HG02678 (cell line): ENCODE data around the gene TMEM245.
"Not testable (repeated sequence)": the region's sequence is repeated elsewhere in the genome, so short reads cannot be mapped to it uniquely, and the experiment has no call there.

Source experiments
- ATAC-seq: cut with Tn5 transposase; IDR thresholded peaks from one replicate; pipeline ENCODE4 v1.9.1; 2021; ENCODE audit warnings: mild to moderate bottlenecking, moderate library complexity; ENCODE audit not compliant: unreplicated experiment

Gene TMEM245

DNA sequence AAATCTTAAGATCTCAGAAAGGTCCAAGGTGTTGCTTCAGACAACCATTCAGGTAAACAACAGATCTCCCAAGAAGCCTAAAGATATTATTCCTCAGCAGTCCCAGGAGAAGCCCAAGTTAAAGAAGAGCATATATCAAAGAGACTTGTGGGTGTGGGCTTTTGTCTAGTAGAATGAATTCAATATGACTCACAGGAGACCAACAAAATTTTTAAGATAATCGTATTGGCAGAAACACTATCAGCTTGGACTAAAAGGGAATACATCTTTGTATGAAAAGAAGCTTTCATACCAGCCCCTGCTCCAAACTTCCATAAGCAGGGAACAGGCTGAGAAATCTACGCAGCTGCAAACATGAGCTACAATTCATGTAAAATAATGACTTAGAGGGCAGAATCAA lies 116.6 kb downstream of the TMEM245 start:
- ATAC-seq = no peak

DNA sequence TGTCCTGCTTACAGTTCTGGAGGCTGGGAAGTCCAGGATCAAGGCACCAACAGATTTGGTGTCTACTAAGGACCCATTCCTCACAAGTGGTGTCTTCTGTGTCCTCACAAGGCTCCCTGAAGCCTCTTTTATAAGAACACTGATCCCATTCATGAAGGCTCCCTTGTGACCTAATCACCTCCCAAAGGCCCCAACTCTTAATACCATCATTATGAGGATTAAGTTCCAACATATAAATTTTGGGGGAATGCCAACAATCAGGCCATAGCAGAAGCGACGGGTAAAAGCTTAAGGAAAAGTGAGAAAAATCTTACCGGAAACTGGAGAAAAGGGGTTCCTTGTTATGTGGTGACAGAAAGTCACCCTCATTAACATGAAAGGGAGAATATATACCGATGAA lies 117.6 kb downstream of the TMEM245 start:
- no peak for ATAC-seq

DNA sequence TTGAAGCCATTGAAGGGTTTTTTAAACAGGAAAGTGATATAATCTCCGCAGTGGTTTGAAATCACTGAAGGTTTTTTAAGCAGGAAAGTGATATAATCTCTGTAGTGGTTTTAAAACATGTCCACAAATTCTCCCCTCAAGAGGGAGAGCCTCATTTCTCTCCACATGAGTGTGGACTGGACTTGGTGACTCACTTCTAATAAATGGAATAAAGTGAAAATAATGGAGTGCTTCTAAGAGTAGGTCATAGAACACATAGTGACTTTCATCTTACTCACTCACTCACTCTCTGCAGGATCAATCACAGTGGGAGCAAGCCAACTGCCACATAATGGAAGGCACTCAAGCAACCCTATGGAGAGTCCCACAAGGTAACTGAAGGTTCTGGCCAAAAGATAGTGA lies 118.5 kb downstream of the TMEM245 start:
- ATAC-seq = no peak

DNA sequence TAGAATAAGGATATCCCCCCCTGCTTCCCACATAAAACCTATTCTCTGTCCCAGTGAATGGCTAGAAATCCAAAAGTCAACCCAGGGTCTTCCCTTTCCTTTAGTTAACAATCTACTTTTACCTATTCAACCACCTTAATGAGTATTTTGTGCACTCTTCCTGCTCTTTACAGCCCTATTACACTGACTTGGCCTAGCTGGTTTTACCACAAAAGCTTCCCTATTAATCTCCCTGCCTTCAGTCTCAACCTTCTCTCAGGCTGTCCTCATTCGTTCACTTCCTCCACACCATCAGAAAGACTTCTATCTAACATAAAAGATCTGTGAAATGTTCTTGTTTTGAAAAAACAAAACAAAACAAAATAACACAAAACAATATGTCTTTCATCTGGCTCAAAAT lies 122.6 kb downstream of the TMEM245 start:
- ATAC-seq = no peak

DNA sequence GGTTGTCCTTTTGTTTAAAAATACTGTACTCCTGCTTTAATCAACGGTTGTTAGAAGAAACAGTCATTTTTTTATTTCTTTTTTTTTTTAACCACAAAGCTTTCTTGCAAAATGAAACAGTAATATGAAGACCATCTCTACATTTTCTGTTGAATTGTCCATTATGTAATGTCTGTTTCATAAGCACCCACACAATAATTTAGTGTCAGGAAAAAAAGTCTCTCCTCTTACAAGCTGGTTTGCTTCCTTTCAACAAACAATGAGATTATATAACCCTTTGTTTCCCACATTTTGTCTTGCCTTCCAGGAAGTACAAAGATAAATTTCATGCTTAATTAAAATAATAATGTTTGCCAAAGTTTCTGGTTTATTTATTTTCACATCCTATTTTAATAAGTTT lies 123.1 kb downstream of the TMEM245 start:
- no peak for ATAC-seq

DNA sequence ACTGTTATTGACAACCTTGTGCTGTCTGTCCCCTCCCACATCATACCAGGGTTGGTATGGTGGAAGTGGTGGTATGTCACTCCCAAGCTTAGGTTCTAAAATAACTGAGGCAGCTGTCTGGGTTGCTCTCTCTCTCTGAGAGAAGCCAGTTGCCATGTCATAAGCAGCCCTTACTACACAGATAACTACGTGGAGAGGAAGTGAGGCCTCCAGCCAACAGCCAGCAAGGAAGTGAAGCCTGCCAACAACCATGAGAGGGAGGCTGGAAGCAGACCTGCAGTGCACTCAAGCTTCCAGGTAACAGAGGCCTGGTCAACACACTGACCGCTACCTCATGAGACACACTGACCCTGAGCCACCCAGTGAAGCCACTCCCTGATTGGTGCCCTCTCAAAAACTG lies 125.1 kb downstream of the TMEM245 start:
- ATAC-seq = peak; percentile 80

DNA sequence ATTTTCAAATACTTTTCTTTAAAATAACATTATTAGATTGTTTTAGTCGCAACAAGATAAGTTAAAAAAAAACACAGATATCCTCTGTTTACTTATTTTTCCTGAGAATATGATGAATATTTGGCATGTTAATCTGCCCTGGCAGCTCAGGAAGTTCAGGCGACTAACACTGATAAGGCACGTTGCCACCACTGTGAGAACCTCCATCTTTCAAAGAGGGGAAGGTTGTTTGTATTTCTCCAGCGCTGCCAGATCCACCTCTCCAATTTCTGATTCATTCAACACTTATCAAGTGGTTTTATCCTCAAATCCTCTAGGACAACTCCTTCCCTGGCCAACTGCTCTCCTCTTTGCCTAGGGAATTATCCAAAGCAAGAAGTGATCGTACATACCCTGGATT lies 128.3 kb downstream of the TMEM245 start:
- no peak for ATAC-seq

DNA sequence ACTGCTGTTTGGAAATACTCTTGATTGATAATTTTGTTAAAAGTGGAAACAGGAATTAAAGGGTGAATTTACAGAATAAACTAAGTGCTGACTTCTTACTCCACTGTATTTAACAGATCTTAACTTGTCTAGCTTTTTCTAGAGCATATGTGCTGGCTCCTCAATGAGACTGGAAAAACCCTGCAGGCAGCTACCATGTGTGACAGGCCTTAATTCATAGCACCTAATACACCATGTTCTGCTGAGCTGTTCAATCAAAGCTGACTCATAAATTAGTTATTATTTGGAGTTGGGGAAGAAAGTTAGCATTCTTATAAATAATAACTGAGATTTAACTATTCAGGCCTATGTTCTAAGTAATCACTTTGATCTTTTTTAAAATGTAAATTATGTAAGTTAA lies 135.9 kb downstream of the TMEM245 start:
- ATAC-seq = no peak

DNA sequence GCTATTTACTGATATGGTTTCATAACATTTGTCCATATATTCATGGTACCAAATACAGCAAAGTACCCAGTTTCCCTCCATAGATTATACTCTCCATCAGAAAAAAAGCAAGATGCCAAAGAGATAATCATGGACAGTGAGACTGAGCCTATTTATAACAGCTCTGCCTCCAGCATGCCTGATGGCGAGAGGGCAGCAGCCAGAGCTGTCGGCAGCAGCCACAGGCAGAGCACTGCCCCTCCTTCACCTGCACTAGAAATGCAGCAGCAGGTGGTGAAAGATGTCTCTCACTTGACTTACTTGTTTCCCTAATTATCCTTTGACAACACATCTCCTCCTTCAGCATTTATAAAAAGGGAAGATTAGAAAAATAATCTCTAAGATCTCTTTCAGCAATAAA lies 138.9 kb downstream of the TMEM245 start:
- no peak for ATAC-seq

DNA sequence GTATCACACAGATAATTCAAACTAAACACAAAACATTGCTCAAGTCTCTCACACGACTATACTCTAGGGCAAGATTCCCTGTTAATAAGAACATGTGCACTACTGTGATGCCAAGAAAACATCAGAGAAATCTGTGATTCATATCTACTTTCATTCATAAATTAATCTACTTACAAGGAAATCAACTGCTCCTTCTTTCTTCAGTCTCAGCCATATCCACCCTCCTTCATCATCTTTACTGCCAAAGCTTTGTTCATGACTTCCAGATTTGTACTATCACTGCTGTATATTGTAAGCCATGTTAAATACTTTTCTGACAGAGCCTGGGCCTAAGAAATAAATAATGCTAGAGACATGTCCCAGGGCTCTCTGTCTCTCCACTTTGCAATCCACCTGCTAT lies 141.5 kb downstream of the TMEM245 start:
- ATAC-seq = no peak

DNA sequence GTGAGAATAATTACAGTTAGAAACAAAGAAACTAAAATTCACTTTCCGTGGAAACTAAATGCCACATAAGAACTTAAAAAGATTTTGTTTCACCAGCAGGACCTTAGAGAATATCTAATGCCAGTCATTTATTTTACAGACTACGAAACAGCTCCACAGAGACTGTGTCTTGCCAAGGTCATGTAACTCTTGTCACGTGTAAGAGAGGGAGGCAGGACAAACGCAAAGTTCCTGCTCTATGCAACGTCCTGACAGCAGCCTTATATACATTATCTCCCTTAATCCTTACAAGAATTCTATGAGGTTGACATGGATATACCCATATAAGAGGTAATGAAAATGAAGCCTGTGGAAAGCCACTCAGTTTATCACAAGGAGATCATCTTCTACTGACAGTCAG lies 145.9 kb downstream of the TMEM245 start:
- ATAC-seq = no peak

DNA sequence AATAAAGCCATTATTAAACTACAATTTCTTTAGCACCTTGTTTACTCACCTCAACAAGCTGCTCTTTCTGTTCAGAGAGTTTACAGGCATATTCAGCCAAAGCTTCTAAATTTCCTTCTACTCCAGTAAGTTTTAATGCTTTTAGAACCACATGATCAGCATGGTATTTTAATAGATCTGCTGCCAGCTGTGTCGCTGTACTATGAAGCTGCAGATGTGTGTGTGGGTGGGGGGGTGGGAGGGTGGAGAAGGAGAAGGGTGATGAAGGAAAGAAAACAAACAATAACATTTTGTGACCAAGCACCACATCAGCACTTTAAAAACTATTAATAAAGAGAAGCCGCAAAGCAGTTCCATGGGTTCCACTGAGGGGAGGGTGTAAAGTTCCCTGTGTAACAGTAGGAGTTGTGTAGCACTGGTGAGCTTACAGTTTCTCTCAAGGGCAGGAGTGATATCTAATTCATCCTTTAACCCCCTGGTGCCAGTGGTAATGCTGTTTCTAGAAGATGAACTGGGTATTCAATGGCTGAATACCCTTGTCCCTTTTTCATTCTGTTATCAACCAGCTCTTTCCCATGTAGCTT lies 147.0 kb downstream of the TMEM245 start:
- no peak for ATAC-seq

DNA sequence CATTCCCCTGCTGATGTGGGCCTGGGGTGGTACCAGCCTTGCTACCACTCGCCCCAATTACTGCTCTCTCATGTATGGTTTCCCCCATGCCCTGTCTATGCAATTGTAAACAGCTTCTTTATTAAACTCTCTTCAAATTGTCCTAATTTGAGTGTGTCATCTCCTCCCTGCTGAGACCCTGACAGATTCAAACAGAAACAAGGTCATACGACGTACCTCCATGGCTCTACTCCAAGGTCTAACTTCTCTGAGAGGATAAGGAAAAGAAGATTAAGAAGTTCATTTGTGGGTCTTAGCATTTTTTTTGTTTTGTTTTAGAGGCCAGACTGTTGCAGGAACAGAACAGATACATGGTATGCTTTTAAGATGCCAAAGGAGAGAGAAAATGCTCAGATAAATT lies 147.6 kb downstream of the TMEM245 start:
- ATAC-seq = no peak

DNA sequence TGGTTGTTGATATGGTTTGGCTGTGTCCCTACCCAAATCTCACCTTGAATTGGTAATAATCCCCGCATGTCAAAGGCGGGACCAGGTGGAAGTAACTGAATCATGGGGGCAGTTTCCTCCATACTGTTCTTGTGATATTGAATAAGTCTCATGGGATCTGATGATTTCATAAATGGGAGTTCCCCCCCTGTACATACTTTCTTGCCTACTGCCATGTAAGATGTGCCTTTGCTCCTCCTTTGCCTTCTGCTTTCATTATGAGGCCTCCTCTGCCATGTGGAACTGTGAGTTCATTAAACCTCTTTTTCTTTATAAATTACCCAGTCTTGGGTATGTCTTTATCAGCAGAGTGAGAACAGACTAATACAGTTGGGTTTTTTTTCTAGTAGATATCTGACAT lies 148.4 kb downstream of the TMEM245 start:
- not testable (repeated sequence) for ATAC-seq

DNA sequence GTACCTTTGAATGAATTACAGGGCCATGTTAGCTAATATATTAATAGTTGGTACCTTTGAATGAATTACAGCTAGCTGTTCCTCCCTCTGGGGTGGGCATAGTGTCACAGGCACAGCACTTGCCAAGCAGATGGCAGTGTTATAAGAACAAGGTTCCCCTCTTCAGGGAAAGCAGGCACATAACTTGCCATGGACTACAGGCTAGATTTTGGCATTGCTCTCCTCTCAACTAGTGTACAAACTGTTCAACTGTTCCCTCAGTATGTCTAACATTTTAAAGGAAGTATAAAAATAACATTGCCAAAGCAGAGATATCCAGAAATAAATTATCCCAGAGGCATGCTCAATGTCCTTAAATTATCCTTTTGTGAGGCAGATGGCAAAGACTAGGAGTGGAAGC lies 151.8 kb downstream of the TMEM245 start:
- no peak for ATAC-seq
